ENCODE measurements around the gene B3GNT3. TPM values are rescaled to one million over a fixed set of nuclear protein-coding genes. Genes with fewer than 3 reads are reported as not detected.

The B3GNT3 gene
- total RNA-seq, 2 donors from 2014 or later: 0.70 to 1.2 TPM

DNA sequence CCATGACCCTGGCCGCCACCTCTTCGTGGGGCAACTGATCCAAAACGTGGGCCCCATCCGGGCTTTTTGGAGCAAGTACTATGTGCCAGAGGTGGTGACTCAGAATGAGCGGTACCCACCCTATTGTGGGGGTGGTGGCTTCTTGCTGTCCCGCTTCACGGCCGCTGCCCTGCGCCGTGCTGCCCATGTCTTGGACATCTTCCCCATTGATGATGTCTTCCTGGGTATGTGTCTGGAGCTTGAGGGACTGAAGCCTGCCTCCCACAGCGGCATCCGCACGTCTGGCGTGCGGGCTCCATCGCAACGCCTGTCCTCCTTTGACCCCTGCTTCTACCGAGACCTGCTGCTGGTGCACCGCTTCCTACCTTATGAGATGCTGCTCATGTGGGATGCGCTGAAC is 16.7 kb downstream of the B3GNT3 start:
- Mint-ChIP-seq H3K4me1 (no peaks in the 10 kb centered on the region), H3K4me3 (no peak overlapping the region), H3K9me3 (no peaks in the 10 kb centered on the region), H3K36me3 (ENCODE audit: low read depth) (no peaks in the 10 kb centered on the region), H3K27me3 (ENCODE audit: insufficient read depth) (peaks cover 6% of the 10 kb centered on the region), H3K27ac (no peak overlapping the region)
- H3K27ac ChIP-seq (ENCODE audit: low read depth, low read length): no peak overlapping the region
- TF ChIP-seq, protein P1, sequence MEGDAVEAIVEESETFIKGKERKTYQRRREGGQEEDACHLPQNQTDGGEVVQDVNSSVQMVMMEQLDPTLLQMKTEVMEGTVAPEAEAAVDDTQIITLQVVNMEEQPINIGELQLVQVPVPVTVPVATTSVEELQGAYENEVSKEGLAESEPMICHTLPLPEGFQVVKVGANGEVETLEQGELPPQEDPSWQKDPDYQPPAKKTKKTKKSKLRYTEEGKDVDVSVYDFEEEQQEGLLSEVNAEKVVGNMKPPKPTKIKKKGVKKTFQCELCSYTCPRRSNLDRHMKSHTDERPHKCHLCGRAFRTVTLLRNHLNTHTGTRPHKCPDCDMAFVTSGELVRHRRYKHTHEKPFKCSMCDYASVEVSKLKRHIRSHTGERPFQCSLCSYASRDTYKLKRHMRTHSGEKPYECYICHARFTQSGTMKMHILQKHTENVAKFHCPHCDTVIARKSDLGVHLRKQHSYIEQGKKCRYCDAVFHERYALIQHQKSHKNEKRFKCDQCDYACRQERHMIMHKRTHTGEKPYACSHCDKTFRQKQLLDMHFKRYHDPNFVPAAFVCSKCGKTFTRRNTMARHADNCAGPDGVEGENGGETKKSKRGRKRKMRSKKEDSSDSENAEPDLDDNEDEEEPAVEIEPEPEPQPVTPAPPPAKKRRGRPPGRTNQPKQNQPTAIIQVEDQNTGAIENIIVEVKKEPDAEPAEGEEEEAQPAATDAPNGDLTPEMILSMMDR (conservative IDR thresholded peaks at IDR 0.05): no peak
- H3K36me3 ChIP-seq (ENCODE audit: control insufficient read depth, insufficient read depth, low read length): no peaks in the 10 kb centered on the region
- no peak for DNase-seq
- no peaks in the 10 kb centered on the region for H3K9me3 ChIP-seq (ENCODE audit: control insufficient read depth, low read length)
- H3K27me3 ChIP-seq (ENCODE audit: control insufficient read depth, insufficient read depth, low read length, poor library complexity, severe bottlenecking): no peaks in the 10 kb centered on the region
- H3K4me3 ChIP-seq (ENCODE audit: low read length): no peak overlapping the region
- 90 to 93% methylated on average over 11 to 20 of the region's 20 CpGs for WGBS, 2 experiments (ENCODE audit: insufficient coverage in 1 of 2, insufficient read length in 1 of 2)
- H3K9ac ChIP-seq (ENCODE audit: extremely low read depth, low read length, poor library complexity, severe bottlenecking): no peak overlapping the region
- H3K4me1 ChIP-seq (ENCODE audit: control insufficient read depth, insufficient read depth, low read length): no peaks in the 10 kb centered on the region

DNA sequence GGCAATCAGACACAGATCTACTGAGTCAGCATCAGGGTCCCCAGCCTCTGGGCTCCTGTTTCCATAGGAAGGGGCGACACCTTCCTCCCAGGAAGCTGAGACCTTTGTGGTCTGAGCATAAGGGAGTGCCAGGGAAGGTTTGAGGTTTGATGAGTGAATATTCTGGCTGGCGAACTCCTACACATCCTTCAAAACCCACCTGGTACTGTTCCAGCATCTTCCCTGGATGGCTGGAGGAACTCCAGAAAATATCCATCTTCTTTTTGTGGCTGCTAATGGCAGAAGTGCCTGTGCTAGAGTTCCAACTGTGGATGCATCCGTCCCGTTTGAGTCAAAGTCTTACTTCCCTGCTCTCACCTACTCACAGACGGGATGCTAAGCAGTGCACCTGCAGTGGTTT is 17.2 kb downstream of the B3GNT3 start:
- no peaks in the 10 kb centered on the region for H3K9me3 Mint-ChIP-seq
- H3K27ac Mint-ChIP-seq: no peak overlapping the region

DNA sequence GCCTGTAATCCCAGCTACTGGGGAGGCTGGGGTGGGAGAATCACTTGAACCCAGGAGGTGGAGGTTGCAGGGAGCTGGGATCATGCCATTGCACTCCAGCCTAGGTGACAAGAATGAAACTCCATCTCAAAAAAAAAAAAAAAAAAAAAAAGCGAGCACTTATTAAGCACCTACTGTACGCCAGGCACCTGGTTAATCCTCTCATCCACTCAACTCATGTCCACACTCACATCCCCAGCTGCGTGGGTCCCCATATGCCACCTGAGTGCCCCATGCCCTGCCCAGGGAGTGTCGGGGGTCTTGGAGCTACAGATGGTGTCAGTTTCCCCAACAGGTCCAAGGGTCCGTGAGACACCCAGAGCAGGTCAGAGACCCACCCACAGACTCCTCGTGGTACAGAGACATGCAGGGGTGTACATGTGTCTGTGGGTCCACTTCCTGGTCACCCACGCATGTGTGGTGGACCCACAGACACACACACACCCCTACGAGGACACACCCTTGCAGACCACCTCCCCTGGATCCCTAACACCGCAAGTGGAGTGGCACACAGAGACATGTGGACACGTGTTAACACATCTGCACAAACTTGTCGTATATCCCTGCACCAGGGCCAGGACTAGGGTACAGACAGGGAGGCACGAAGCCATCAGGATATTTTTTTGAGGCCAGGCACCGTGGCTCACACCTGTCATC is 22.9 kb downstream of the B3GNT3 start:
- Histone ChIP-seq H3K4me3 (ENCODE audit: low read length) (no peak overlapping the region), H3K27me3 (ENCODE audit: control insufficient read depth, insufficient read depth, low read length, poor library complexity, severe bottlenecking) (no peaks in the 10 kb centered on the region), H3K9ac (ENCODE audit: extremely low read depth, low read length, poor library complexity, severe bottlenecking) (no peak overlapping the region), H3K4me1 (ENCODE audit: control insufficient read depth, insufficient read depth, low read length) (no peaks in the 10 kb centered on the region), H3K27ac (ENCODE audit: low read depth, low read length) (no peak overlapping the region), H3K9me3 (ENCODE audit: control insufficient read depth, low read length) (no peaks in the 10 kb centered on the region), H3K36me3 (ENCODE audit: control insufficient read depth, insufficient read depth, low read length) (no peaks in the 10 kb centered on the region)
- TF ChIP-seq, protein P1 (conservative IDR thresholded peaks at IDR 0.05): no peak
- Mint-ChIP-seq H3K4me1 (no peaks in the 10 kb centered on the region), H3K27ac (no peak overlapping the region), H3K9me3 (no peaks in the 10 kb centered on the region), H3K4me3 (no peak overlapping the region), H3K27me3 (ENCODE audit: insufficient read depth) (no peaks in the 10 kb centered on the region), H3K36me3 (ENCODE audit: low read depth) (no peaks in the 10 kb centered on the region)
- DNase-seq: no peak
- 84 to 90% methylated on average over 6 to 13 of the region's 13 CpGs for WGBS, 2 experiments (ENCODE audit: insufficient coverage in 1 of 2, insufficient read length in 1 of 2)

More for the DNA sequence above, 17.2 kb downstream of the B3GNT3 start:
- Mint-ChIP-seq H3K4me1 (no peaks in the 10 kb centered on the region), H3K36me3 (ENCODE audit: low read depth) (no peaks in the 10 kb centered on the region), H3K27me3 (ENCODE audit: insufficient read depth) (peaks cover 6% of the 10 kb centered on the region), H3K4me3 (no peak overlapping the region)
- no peak overlapping the region for H3K4me3 ChIP-seq (ENCODE audit: low read length)
- TF ChIP-seq, protein P1 (conservative IDR thresholded peaks at IDR 0.05): no peak
- no peak overlapping the region for H3K9ac ChIP-seq (ENCODE audit: extremely low read depth, low read length, poor library complexity, severe bottlenecking)
- no peaks in the 10 kb centered on the region for H3K9me3 ChIP-seq (ENCODE audit: control insufficient read depth, low read length)
- DNase-seq: no peak
- H3K27me3 ChIP-seq (ENCODE audit: control insufficient read depth, insufficient read depth, low read length, poor library complexity, severe bottlenecking): no peaks in the 10 kb centered on the region
- H3K27ac ChIP-seq (ENCODE audit: low read depth, low read length): no peak overlapping the region
- no peaks in the 10 kb centered on the region for H3K4me1 ChIP-seq (ENCODE audit: control insufficient read depth, insufficient read depth, low read length)
- 78 to 87% methylated on average over 4 to 5 of the region's 5 CpGs for WGBS, 2 experiments (ENCODE audit: insufficient coverage in 1 of 2, insufficient read length in 1 of 2)
- no peaks in the 10 kb centered on the region for H3K36me3 ChIP-seq (ENCODE audit: control insufficient read depth, insufficient read depth, low read length)

All from endodermal cell (in vitro differentiated cells).